LNCaP clone FGC (cell line): ENCODE results near the gene PIK3AP1.
"Not testable (repeated sequence)": the region's sequence is repeated elsewhere in the genome, so short reads cannot be mapped to it uniquely, and the experiment has no call there.

Source experiments
- DNase-seq: peaks from one replicate; pipeline ENCODE4 v3.0.0-alpha.2; 2011; ENCODE audit warnings: low read depth
- H3K4me3 ChIP-seq: 2 replicates; pipeline ENCODE4 v1.5.1; 2011; ENCODE audit warnings: mild to moderate bottlenecking, low read depth, low read length, control low read depth
- CTCF ChIP-seq: IDR thresholded peaks from 2 replicates; pipeline ENCODE4 v1.5.1; 2012; ENCODE audit warnings: mild to moderate bottlenecking; ENCODE audit not compliant: control insufficient read depth, insufficient read depth; ENCODE audit errors: extremely low read depth

PIK3AP1 gene

DNA sequence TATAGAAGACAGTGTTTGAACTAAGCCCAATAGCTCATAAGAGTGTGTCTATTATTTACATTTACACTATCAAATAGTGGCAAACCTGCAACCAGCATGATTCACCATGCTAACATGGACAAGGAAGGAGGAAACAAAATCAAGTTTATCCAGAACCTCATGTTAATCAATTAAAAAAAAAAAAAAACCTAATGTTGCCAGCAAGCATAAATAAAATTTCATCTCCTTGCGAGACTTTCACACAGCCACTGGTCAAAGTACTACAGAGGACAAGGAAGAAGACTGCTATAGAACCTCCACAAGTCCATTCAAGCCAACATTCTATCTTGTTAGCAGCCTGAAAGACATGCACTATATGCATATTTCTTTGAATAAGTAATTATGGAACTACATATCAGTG is 143.2 kb downstream of the PIK3AP1 start:
- DNase-seq, result peak; percentile 98
- TF ChIP-seq CTCF, result no peak
- H3K4me3 ChIP-seq, result peak overlapping the region; percentile 32

DNA sequence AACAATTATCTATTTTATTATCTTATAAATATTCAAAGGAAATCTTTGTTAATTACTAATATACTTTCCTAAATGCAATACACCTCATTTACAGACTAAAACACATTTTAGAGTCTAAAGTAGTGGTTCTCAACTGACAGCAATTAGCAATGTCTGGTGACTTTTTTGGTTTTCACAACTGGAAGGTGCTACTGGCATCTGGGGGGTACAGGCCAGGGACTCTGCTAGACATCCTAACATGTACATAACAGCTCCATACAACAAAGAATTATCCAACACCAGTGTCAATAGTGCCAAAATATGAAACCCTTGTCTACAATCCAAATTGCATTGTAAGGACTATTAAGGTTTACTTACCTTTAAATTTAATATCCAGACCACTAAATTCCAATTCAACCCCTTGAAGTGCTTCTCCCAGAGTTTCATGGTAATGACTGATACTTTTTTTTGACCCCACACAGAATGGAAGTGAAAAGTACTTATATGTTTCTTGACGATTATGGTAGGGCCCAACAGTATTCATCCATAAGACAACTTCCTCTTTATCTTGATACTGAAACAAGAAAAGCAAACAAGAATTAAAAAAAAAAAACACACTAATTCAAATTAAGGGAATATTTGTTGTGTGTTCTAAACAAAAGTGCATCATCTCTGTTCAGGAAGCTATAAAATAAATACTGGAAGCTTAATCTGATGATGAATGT is 143.9 kb downstream of the PIK3AP1 start:
- TF ChIP-seq CTCF, result no peak
- no peak for DNase-seq
- H3K4me3 ChIP-seq, result peak overlapping the region; percentile 34

- not testable (repeated sequence) for DNase-seq, H3K4me3 ChIP-seq
Measured at GRCh38 chr10:96574564-96574963, 145.8 kb downstream of the PIK3AP1 start.

DNA sequence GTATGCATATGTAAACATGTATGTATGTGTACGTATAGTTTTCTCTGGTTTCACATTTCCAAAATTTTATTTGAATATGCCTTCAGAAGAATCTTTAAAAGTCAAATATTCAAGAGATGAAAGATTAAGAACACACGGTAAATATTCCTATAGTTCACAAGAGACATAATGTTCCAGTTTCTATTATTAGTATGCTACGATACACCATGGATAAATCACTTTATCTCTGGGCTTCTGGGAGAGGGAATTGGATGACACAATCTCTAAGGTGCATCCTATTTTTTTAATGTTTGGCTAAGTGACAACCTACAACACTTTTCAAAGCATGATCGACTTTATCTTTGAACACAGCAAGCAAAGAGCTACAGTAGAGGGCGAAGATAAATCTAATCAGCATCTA is 147.3 kb downstream of the PIK3AP1 start:
- no peak for DNase-seq
- no peak for TF ChIP-seq CTCF
- peak overlapping the region; percentile 10; the same call in 1 of the 2 replicates for H3K4me3 ChIP-seq

GRCh38 chr10:96570983-96571964 is 149.0 kb downstream of the PIK3AP1 start:
- no peak overlapping the region for H3K4me3 ChIP-seq
- no peak for DNase-seq
- no peak for TF ChIP-seq CTCF

DNA sequence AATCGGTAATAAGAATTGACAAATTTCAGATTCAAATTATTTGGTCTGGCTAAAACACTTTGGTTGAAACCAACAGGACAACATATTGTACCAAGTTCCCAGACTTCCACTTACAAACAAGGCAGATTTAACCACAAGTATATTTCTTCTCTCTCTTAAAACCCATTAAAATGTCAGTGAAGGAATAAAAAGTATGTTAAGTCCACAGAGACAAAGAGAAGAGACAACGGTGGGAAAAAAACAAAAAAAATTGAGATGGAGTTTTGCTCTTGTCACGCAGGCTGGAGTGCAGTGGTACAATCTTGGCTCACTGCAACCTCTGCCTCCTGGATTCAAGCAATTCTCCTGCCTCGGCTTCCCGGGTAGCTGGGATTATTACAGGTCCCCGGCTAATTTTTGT is 149.8 kb downstream of the PIK3AP1 start:
- TF ChIP-seq CTCF, result no peak
- no peak overlapping the region for H3K4me3 ChIP-seq
- DNase-seq, result no peak

- DNase-seq, result no peak
- no peak for TF ChIP-seq CTCF
- peak overlapping the region; percentile 34 for H3K4me3 ChIP-seq
Measured at GRCh38 chr10:96568402-96568801, 151.9 kb downstream of the PIK3AP1 start.
